ENCODE results near the gene NT5E.

- TF ChIP-seq CTCF (conservative IDR thresholded peaks at IDR 0.05) (no peak), EZH2 (IDR thresholded peaks at IDR 0.05; ENCODE audit: low read depth) (no peak)
Observed at GRCh38 chr6:85417336-85417735, 32.5 kb upstream of the NT5E start.
